GOT3 (cell line): ENCODE measurements around the gene CPHXL2.

ENCODE experiments used
- DNase-seq: peaks from one replicate; lab custom pipeline; 2025; ENCODE audit warnings: mixed read lengths; lab: John Stamatoyannopoulos, UW

Gene CPHXL2

DNA sequence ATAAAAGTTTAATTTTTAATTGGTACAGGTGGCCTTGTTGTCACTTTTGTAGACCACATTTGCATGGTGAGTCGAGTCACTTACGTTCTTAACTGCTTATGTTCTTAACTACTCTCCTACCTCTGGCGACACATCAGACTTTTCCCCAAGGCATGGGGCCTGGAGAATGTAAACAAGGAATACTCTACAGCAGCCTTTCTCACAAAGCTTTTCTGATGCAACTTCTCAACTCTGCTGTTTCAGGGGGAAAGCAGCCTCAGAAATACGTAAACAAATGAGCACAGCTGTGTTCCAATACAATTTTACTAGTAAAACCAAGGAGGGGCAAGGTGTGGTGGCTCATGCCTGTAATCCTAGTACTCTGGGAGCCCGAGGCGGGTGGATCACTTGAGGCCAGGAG lies 36.2 kb downstream of the CPHXL2 start:
- no peak for DNase-seq

DNA sequence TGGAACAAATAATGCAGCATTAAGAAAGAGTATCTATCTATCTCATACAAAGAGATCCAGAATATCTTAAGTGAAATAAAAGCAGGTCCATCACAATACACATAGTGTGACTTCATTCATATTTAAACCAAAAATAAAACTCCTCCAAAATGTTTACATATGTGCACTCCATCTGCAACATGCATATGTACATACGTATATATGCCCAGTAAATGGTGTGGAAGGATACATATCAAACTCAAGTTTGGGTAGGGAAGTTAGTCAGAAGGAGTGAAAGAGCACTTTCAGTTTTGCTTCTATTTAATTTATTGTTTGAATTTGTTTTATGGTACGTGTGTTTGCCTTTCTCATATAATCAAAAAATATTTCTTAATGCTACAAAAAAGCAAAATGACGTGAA lies 41.8 kb downstream of the CPHXL2 start:
- no peak for DNase-seq

DNA sequence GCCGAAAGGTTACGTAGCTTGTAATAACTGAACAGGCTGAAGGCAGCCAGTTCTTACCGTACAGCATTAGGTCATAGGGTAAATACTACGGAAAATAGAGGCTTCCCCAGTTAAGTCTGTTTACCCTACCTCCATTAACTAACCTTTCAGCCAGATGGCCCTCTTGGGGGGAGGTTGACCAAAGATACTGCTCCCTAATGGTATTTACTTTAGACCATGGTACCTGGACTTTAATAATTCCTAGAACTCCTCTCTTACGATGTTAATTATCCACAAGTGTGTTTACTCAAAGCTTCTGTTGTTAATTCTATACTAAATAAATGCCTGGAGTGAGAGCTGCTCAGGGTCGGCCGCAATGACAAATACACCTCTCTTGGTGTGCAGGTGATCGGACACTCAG lies 44.0 kb downstream of the CPHXL2 start:
- DNase-seq, result no peak

DNA sequence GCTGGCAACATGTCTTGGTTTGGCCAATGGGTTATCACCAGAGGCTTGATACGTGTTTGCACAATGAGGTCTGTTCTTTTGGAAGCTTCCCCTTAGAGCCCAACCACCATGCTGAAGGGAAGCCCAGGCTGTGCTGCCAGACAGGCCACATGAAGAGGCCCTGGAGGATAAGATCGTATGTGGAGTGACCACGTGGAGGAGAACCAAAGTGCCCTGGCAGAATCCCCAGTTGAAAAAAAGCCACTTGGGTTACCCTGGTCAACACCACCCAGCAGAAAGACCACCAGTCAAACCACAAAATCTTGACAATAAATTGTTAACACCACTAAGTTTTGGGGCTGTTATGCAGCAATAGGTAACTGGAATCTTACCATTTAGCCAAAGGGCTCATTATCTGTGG lies 46.8 kb downstream of the CPHXL2 start:
- DNase-seq, result no peak

DNA sequence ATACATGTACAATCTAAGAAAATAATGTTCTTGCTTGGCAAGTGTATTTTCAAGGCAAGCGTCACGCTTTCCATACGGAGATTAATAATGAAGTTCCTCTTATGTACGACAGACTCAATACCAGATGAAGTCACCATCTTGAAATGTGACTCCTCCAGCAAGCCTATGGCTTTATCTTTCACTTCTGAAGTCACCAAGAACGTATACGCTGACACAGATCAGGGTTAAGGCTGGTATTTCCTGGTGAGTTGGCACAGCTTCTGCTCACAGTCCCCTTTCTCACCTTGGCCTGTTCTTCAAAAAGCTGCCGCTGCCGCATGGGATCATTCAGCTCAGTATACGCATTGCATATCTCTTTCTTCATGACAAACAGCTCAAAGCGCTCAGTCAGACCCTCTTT lies 47.7 kb downstream of the CPHXL2 start:
- DNase-seq, result no peak

DNA sequence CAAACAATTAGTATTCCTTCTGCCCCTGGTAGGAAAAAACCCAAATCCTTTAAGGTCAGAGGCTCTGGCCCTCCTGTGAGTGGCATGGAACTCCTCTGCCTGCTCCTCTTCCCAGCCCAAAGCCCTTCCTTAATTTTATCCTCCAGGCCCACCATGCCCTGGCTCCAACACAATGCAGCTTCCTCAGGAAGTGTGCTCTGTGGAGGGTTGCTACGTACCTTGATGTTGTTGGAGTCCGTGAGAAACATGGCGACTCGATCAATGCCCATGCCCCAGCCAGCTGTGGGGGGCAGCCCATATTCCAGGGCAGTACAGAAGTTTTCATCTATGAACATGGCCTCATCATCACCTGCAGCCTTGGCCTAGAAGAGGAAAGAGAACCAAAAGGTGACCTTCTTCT lies 48.5 kb downstream of the CPHXL2 start:
- DNase-seq, result no peak

DNA sequence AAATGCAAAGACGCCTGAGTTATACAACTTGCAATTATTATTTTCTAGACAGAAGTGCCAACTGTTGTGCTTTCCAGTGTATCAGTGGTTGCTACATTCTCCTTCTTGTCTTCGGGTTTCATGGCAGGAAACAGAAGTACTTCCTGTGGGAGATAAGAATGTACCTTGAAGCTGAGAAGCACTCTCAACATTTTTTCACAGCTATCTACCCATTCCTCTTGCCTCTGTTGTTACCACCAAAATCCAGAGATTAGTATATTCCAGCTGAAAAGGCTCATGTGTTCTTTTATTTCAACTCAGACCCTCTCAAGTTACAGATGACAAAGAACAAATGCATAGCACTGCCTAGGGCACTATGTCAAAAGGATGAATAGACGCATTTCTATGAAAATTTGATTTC lies 49.0 kb downstream of the CPHXL2 start:
- DNase-seq, result no peak

DNA sequence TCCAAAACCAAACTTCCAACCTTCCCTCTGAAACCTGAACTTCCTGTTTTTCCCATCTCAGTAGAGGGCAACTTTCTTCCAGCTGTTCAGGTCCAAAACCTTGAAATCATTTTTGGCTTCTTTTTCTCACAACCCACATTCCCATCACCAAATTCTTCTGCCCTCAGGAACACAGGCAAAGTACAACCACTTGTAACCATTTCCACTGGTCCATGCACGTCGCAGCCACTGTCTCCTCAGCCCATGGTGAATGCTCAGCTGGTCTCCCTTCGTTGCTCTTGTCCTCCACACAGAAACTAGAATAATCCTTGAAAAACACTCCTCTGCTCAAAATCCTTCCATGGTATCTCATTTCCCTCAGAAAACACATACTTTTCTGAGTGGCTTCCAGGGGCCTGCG lies 50.0 kb downstream of the CPHXL2 start:
- no peak for DNase-seq

DNA sequence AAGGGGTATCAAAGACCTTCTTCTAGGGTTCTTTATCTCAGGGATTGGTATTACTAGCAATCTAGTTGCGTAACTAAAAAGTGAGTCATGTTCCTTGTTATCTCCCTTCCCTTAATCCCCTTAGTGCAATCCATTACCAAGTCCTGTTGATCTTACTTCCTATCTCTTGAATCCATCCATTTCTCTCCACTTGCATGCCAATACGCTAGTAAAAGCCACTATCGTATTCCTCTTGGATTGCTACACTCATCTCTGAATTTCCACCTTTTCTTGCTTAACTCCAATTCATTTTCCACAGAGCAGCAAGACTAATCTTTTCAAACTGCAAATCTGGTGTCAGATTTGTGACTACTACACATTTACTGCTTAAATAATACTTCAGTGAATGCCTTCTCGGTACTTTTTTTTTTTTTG lies 51.9 kb downstream of the CPHXL2 start:
- no peak for DNase-seq

DNA sequence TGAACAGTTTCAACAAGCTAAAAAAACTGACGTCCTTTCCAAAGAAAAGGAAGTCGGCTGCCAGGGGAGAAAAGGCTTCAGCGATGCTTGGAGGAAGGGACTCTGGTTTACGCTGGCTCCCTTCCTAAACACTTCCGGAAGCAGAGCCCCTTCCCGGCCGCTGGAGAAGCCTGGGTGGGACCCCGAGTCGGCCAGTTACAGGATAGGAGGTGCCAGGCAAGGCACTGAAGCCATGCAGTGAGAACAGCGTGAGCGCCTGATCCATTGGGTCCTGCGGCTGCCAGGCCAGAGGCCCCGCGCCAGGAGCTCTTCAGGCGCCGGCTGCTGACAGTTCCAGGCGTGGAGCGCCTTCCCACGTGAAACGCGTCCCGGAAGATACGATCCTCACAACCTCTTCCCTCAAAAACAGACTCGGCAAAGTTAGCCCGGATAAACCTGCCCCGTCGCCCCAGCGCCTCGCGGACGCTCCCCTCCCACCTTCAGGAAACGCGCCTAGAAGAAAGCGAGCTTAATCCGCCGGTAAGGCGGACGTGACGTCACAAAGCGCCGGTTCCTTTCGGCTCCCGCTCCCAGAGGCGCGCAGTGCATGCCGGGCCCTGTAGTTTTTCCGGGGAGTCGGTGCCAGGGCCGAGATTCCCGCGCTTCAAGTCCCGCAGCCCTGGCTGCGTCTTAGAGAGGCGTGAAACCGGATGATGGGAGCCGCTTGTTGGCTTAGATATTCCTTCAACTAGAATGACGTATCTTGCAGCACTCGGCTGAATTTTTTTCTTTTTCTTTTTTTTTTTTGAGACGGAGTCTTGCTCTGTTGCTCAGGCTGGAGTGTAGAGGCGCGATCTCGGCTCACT lies 53.8 kb downstream of the CPHXL2 start, which contains the start of gene ADAT1:
ADAT1 (minus strand) TSS at position 521 of the 845 bp plus-strand sequence. CDS start 2,482 bp downstream, outside the sequence.
- peak; percentile 88 for DNase-seq

DNA sequence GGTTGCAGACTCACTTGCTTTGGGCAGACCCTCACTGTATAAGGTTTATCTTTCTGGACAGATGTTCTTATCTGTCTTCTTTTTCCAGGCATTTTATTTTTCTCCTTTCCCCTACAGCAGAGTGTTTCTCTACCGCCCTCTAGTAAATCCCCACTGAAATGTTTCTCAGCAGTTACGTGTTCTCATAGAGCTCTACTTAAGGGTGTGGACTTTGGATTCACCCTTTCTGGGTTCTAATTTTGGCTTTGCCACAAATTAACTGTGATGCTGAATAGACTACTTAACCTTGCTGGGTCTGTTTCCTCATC lies 55.7 kb downstream of the CPHXL2 start:
- DNase-seq, result no peak

DNA sequence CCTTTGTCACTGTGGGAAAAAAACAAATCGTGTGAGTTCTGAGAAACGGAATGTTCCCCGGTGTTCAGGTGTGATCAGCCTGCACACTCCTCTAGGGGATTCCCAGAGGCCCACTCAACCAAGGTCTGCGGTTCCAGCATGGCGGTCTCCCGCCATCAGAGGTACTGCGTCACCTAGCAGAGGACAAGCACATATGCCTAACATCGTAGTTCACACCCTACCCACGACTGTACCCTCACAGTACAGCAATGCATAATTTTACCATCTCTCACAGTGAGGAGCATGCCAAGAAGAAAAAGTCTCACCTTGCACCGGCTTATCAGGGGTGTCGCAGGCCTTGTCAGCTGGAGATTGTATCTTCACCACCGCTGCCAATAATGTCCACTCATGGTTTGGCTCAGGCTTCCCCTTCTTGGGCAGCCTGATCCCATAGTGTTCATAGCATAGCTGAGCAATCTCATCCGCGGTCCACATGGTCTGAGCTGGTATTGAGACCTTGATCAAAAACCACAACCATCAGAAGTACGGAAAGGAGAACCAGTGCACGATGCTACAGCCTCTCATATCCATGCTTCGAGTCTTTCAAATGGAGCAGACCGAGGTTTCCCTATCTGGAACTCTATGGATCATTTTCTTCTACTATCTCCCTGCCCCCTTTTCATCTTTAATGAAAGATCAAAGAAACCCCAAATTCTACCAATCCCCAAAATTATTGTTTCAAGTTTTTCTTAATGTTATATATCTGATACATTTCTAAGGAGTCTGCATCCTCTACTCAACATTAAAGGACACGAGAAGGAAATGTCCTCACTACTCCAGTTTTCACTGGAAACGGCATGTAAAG lies 56.3 kb downstream of the CPHXL2 start:
- DNase-seq, result no peak

DNA sequence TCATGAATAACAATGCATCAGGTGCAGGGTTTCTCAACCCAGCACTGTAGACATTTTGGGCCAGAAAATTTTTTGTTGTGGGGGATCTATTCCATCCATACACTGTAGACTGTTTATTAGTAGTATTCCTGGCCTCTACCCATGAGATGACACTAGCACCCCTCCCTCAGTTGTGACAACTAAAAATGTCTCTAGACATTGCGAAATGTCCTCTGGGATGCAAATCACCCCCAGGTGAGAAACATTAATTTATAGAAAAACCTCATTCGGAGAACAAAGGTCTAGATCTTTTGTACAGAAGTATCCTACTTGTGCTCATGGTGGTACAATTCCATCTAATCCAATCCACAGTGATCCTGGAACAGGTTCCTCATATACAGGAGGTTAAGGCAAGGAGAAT lies 58.0 kb downstream of the CPHXL2 start:
- no peak for DNase-seq

DNA sequence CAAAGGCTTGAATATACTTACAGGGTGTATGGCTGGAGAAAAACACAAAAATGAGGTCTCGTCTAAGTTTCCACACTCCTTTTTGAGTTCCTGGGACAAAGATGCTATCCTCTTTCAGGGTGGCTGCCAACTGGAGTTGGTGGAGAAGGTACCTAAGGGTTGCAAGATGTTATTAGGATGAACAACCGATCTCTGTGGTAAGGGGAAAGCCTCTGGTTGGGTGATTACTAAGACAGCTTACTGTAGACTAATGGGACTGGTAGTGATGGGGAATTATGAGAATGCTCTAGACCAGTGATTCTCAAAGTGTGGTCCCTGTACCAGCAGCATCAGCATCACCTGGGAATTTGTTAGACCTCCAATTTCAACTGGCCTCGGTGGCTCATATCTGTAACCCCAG lies 59.7 kb downstream of the CPHXL2 start:
- DNase-seq, result no peak

DNA sequence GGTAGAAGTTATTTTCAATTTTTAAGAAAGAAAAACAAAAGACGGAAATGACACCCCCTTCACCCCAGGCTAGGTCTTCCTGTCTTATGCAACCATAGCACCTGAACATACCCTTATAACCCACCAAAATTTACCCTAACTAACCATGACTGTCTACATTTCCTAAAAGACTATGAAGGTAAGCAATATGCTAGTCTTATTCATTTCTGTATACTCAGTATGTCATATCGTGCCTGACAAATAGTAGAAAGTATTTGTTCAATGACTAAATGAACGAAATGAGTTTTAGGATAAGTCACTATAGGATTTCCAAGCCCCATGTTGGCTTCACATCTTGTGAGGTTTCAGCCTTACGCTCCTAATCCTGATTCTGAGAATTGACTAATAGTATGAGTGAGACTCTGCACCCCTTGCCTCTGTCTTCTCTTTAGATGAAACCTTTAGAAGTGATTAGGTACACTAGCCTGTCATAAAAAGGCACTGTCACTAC lies 60.2 kb downstream of the CPHXL2 start:
- no peak for DNase-seq

DNA sequence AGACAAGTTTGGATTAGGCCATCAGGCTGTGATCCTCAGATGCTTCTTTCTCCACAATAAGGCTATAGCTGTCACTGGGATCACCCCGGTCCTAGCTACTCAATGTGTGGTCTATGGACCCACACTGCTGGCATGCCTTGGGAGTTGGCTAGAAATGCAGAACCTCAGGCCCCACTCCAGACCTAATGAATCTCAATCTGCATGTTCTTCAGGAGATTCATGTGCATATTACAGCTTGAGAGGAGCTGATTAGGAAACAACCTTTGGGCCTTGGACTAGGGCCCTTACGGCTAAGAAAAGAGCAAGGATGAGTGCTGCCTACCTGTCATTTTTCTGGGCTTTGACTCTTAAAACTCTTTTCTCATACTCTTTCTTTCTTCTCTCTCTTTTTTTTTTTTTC lies 61.2 kb downstream of the CPHXL2 start:
- DNase-seq, result no peak

DNA sequence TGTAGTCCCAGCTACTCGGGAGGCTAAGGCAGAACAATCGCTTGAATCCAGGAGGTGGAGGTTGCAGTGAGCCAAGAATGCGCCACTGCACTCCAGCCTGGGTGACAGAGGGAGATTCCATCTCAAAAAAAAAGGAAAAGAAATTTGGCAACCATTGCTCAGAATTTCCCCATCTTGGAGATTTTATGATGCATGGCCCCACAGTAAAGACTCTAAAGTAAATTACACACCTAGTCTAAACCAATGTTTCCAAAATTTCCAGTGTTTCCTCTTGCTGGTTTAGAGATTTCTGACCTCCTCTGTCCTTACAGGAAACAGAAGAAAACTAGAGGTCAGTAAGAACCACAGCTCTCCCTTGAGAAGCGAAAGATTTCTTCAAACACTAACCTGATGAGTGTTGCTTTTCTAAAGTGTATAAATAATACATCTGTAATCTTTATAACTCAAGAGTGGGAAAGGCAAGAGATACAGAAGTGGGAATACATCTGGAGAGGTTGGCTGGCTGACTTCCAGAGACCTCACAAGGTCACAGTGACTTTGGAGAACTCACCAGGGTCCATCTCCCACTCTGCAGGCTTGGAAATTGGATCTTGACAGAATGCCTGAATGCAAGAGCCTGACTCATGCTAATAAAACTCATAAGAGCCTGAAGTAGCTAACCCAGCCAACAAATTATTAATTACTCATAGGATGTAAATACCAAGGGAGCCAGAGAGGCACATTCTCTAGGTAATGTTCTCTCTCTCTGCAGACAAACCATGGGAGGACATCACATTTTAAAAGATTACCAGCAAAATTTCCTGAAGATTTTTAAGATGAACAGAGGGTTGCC lies 62.5 kb downstream of the CPHXL2 start:
- DNase-seq, result no peak
